Measurements from ENCODE around the gene MVK.

The MVK gene

DNA sequence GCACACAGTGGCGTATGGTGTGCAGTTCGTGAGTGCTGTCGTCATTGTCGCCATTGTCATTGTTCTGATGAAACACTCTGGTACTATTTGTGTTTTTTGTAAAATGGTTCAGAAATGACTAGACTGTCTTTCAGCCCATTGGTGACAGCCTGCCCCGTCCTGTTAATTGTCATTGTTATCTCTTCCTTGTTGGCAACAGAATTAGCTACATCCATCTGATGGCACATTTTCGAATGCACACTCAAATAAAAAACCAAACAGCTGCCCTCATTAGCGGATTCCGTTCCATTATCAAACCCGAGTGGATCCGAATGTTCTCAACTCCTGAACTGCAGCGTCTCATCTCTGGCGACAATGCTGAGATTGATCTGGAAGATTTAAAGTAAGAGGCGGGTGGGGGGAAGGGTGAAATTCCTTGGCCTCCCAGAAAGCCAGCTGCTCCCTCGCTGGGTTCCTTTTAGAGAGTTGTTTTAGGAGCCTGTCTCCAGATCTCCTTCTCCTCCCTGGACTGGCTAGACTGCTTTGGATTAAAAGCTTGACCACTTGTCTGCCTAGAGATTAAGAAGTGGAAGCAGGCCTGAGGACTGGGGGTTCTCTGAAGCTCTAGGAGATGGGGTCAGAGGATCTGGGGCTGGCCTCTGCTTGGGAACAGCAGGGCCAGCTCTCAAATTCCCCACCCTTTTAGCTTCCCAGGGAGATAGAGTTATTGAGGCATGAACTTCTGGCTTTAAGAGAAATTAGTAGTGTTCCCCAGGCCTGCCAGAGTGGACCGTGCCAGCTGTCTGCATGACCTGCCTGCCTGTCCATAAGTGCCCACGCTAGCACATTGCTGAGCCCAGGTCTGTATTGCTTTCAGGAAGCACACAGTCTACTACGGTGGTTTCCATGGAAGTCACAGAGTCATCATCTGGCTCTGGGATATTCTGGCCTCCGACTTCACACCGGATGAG, 43.6 kb upstream of the MVK start:
- DNase-seq (ENCODE audit: low read depth) = no peak
- TF ChIP-seq MYC (IDR thresholded peaks at IDR 0.05; ENCODE audit: low read depth, low read length) (no peak), POLR2A (IDR thresholded peaks at IDR 0.05; ENCODE audit: extremely low read depth, insufficient read length) (no peak)
- TF ChIP-seq, protein P1, sequence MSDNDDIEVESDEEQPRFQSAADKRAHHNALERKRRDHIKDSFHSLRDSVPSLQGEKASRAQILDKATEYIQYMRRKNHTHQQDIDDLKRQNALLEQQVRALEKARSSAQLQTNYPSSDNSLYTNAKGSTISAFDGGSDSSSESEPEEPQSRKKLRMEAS (IDR thresholded peaks at IDR 0.05; ENCODE audit: low read depth, low read length) = no peak
- TF ChIP-seq, protein P2, sequence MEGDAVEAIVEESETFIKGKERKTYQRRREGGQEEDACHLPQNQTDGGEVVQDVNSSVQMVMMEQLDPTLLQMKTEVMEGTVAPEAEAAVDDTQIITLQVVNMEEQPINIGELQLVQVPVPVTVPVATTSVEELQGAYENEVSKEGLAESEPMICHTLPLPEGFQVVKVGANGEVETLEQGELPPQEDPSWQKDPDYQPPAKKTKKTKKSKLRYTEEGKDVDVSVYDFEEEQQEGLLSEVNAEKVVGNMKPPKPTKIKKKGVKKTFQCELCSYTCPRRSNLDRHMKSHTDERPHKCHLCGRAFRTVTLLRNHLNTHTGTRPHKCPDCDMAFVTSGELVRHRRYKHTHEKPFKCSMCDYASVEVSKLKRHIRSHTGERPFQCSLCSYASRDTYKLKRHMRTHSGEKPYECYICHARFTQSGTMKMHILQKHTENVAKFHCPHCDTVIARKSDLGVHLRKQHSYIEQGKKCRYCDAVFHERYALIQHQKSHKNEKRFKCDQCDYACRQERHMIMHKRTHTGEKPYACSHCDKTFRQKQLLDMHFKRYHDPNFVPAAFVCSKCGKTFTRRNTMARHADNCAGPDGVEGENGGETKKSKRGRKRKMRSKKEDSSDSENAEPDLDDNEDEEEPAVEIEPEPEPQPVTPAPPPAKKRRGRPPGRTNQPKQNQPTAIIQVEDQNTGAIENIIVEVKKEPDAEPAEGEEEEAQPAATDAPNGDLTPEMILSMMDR (IDR thresholded peaks at IDR 0.05; ENCODE audit: low read depth, low read length) = no peak
- no peak overlapping the region for H3K4me3 ChIP-seq (ENCODE audit: low read depth, low read length)

DNA sequence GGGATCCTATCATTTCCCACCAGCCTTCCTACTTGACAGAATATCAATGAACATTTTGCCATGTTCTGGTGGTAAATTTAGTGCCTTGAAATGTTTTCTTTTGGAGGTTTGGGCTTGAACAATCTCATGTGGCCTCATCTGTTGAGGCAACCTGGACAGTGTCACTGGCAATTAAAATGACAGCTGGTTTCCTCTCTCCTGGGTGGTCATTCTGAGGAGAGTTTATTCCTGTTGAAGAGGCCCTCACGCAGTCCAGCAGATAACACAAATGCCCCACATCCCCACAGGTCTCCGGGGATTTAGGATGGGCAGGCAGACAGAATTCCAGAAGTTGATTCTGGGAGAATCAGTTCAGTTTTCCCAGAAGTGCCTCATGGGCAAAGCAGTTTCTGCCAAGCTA, 42.2 kb upstream of the MVK start:
- no peak overlapping the region for H3K4me3 ChIP-seq (ENCODE audit: low read depth, low read length)
- DNase-seq (ENCODE audit: low read depth) = no peak
- TF ChIP-seq MYC (IDR thresholded peaks at IDR 0.05; ENCODE audit: low read depth, low read length) (no peak), POLR2A (IDR thresholded peaks at IDR 0.05; ENCODE audit: extremely low read depth, insufficient read length) (no peak)
- TF ChIP-seq, protein P2 (IDR thresholded peaks at IDR 0.05; ENCODE audit: low read depth, low read length) = no peak
- TF ChIP-seq, protein P1 (IDR thresholded peaks at IDR 0.05; ENCODE audit: low read depth, low read length) = no peak

DNA sequence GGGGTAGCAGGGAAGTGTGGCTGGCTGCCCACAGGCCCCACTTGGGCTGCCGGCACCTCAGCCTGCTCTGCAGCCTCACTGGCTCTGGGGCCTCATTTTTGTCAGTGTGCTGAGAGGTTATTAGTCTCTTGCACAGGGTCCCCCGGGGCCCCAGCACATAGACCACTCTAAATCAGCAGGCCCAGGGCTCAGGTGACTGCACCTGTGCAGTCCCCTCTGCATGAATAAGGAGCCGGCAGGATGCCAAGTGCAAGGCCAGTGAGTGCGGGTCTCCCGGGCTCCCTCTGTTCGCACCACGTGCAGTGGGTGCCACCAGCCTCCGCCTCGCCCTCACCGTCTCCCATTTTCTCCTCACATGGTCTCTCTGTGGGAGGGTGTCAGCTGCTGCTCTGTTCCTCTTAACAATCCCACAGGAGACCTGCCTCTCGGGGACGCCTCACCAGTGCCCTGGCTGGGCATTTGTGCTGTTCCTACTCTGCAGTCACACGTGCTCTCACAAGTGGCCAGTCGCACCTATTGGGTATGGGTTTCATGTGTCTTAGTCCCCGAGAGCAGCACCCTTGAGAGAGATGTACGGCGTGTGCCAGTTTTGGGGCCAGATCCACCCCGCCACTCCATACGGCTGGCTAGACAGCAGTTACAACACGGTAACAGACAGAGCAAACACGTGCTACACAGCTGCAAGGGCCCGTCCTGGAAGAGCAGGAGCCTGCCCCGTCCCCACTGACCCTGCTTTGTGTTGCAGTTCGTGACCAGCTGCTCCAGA, 40.7 kb upstream of the MVK start:
- no peak for DNase-seq (ENCODE audit: low read depth)
- no peak overlapping the region for H3K4me3 ChIP-seq (ENCODE audit: low read depth, low read length)
- TF ChIP-seq, protein P2 (IDR thresholded peaks at IDR 0.05; ENCODE audit: low read depth, low read length) = no peak
- TF ChIP-seq, protein P1 (IDR thresholded peaks at IDR 0.05; ENCODE audit: low read depth, low read length) = no peak
- TF ChIP-seq MYC (IDR thresholded peaks at IDR 0.05; ENCODE audit: low read depth, low read length) (no peak), POLR2A (IDR thresholded peaks at IDR 0.05; ENCODE audit: extremely low read depth, insufficient read length) (no peak)

DNA sequence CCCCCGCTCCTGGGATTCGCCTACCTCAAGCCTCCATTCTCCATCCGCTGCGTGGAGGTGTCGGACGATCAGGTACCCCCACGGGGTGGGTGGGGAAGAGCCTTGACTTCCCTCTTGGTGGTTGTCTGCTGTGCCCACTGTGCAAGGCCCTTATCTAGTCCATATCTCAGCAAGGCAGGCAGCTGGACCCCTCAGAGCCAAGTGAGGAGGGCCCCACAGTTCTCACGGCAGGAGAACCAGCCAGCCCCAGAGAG, 40.2 kb upstream of the MVK start:
- H3K4me3 ChIP-seq (ENCODE audit: low read depth, low read length) = no peak overlapping the region
- TF ChIP-seq POLR2A (IDR thresholded peaks at IDR 0.05; ENCODE audit: extremely low read depth, insufficient read length) (no peak), MYC (IDR thresholded peaks at IDR 0.05; ENCODE audit: low read depth, low read length) (no peak)
- TF ChIP-seq, protein P1 (IDR thresholded peaks at IDR 0.05; ENCODE audit: low read depth, low read length) = no peak
- TF ChIP-seq, protein P2 (IDR thresholded peaks at IDR 0.05; ENCODE audit: low read depth, low read length) = no peak
- no peak for DNase-seq (ENCODE audit: low read depth)

DNA sequence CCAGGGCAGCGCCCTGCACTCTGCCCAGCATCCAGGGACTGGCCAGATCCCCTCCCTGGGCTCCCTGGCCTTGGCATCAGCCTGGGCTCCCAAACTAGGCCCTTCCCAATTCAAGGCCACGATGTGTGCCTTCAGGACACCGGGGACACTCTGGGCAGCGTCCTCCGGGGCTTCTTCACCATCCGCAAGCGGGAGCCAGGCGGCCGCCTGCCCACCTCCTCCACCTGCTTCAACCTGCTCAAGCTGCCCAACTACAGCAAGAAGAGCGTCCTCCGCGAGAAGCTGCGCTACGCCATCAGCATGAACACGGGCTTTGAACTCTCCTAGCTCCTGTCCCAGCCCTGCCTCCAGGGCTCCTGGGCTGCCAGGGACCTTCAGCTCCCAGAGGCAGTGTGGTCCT, 39.1 kb upstream of the MVK start:
- no peak for DNase-seq (ENCODE audit: low read depth)
- TF ChIP-seq POLR2A (IDR thresholded peaks at IDR 0.05; ENCODE audit: extremely low read depth, insufficient read length) (no peak), MYC (IDR thresholded peaks at IDR 0.05; ENCODE audit: low read depth, low read length) (no peak)
- TF ChIP-seq, protein P1 (IDR thresholded peaks at IDR 0.05; ENCODE audit: low read depth, low read length) = no peak
- TF ChIP-seq, protein P2 (IDR thresholded peaks at IDR 0.05; ENCODE audit: low read depth, low read length) = no peak
- no peak overlapping the region for H3K4me3 ChIP-seq (ENCODE audit: low read depth, low read length)

Data from NB4 (cell line).